SIG-M5 treated with dmso at 0.1 percent for 504 hours (cell line): Measurements from ENCODE around the gene FOXA1.
"Not testable (repeated sequence)": the region's sequence is repeated elsewhere in the genome, so short reads cannot be mapped to it uniquely, and the experiment has no call there.

ENCODE experiments used
- DNase-seq: peaks from one replicate; lab custom pipeline; 2025; ENCODE audit not compliant: unreplicated experiment; lab: John Stamatoyannopoulos, UW

Gene FOXA1

DNA sequence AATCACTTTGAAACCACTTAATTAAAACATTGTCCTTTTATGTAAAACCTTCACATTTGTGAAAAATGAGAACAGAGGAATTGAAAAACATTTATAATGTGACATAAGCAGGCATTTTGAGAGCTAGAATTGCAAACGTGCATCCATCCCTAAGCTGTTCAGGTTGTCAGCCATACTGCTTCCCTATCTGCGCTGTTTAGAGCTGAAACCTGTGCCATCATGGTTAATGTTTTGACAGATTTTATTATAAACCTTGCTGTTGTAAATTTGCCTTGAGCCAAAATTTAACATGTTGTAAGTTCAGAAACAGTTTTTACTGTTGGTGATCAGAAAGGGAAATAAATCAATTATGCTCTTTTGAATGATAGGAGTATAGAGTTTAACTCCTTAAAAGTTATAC is 31.9 kb downstream of the FOXA1 start:
- DNase-seq = no peak

DNA sequence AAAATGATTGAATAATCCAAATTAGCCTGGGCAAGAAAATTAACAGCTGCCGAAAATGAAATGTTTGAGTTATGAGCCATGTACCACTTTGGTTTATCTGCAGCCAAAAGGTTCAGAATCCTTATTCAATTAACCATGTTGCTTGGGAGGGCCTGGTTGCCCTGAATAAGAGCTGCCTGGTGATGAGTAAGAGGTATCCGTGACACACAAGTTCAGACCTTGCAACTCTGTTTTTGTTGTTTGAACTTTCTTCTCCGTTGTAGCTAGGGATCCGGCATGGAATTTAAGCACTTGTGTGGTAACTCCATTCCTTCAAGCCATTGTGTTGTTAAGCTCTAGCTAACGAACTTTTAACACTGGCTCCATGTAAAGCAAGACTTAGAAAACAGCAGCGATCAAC is 35.7 kb downstream of the FOXA1 start:
- DNase-seq = no peak

DNA sequence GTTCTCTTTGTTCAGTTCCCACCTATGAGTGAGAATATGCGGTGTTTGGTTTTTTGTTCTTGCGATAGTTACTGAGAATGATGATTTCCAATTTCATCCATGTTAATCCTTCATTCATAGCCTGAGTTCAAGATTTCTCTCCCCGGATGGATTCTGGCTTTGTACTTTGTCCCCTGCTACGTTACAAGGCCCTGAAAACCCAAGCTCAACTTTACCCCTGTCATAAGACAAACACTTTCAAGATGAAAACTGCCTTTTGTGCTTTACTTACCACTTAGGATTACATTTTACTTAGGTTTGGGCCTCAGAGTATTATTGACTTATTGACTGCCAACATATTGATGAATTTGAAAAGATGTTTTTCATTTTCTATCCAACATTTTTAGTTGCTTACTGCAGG is 36.3 kb downstream of the FOXA1 start:
- DNase-seq = no peak

DNA sequence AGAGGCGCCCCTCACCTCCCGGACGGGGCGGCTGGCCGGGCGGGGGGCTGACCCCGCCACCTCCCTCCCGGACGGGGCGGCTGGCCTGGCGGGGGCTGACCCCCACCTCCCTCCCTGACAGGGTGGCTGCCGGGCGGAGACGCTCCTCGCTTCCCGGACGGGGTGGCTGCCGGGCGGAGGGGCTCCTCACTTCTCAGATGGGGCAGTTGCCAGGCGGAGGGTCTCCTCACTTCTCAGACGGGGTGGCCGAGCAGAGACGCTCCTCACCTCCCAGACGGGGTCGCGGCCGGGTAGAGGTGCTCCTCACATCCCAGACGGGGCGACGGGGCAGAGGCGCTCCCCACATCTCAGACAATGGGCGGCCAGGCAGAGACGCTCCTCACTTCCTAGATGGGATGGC is 39.5 kb downstream of the FOXA1 start:
- not testable (repeated sequence) for DNase-seq

DNA sequence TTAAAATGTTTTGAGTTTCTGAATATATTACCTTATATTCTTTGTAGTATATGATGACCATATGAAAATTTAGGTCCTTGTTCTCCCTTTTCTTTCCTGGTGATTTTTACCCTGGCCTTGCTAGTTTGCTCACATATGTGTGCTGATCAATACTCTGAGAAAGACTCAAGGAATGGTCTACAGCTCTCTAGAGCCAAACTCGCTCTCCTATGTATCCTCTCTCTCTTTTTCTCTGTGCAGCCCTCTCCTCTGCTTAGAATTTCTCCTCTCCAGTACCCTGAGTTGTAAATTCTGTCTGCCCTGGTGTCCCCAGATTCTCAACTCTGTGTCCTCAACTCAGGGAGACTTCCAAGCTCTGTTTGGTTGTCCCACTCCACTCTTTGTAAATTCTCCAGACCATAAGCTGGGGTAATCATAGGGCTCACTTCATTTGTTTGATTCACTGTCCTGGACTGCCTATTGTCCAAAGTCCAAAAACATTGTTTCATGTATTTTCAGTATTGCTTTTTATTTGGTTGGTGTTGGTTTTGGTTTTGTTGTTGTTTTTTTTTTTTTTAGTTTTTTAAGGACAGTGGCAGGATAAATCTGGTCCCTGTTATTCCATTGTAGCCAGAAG is 41.0 kb downstream of the FOXA1 start:
- no peak for DNase-seq

DNA sequence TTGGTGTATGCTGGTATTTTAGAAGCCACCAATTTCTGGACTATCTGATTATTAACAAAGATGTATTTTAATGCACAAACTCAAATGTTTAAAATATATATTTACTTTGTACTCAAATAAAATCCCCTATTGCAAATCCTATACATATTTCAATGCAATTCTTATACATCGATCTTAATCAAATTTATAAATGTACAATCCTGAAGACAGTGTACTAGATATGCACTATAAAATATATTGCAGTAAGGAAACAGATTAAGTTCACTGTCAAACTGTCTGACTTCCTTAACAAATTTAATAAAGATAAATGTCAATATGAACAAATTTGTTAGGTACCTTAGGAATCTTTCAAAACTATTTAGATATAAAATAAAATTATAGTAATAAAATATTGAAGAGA is 43.9 kb downstream of the FOXA1 start:
- no peak for DNase-seq

DNA sequence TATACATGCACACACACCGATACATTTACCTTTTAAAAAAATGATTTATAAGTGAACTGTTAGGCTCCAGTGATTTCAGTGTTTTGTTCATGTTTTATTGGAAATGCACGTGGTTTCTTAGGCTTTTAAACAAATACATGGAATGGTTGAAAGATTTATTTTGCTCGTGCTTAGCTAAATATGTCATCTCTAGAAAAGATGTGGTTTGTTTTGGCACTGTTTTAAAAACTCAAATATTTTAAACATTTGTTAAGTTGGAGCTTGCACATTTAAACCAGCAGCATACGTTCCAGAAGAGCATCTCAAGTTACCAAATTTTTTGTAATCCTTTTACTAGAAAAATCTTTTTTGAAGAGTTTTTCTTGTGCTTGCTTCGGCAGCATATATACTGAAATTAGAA is 44.5 kb downstream of the FOXA1 start:
- no peak for DNase-seq

DNA sequence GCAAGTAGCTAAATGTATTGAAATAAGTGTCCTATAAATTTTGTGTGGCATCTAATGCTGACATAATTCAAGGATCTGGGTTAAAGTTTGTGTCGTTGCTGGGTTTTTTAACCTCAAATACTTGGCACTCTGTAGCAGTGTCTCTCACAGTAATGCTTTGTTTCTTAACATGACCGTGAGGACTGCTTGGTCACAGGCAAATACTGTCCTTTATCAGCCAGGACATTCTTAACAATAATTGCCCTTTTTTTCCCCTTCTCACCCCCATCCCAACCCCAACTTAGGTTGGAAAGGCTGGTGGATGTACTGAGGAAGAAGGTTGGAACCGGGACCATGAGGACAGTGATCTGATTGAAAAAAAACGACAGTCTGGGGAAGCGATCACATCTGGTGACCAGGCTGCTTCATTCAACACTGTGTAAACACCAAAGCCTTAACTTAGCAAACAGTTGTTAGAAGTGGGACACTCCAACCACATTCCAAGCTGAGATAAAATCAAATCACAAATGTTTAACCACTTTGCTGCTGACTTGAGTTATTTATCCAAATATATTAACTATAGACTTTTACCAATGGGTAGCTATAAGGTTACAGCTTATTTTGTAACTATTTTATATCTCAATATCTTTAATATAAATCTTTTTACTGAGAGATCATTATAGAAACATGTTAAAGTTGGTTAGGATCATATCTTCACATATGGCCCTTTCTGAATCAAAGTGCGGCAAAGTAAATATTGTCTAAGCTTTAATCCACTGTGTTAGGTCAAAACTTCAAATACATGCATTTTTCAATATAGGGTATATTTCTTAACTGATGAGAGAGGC is 48.2 kb downstream of the FOXA1 start:
- no peak for DNase-seq

DNA sequence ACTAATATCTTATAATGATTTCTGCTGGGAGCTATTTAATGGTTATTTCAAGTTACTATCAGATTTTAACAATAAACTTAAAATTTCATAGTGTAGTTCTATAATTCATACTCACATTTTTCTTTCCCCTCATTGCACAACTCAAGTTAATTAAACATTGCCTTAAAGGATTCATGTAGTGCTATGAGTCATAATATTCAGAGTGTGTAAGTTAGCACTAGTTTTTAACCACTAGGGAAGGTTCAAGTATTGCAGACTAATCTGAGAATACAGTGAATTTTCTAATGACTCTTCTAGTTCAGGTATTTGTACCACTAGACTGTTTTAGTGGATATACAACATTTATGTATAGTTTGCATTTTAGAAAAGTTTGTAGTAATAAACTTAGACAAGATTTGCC is 49.9 kb downstream of the FOXA1 start:
- DNase-seq = no peak

DNA sequence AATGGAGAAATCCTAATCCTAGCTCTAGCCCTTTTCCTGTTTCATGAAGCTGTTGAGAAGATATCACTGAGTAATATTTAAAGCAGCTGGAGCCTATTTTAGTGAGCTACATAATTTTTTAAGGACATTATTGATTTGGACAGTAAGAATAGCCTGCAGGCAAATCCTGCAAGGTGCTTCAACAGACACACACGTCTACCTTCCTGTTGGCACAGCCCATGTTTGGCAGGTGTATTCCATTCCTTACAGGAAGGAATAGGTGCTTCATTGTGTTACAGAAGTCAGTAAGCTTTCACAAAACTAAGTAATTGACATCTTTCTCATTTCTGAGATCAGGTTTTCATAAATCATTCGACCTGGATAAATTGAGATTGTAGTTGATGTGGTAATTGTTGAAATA is 50.6 kb downstream of the FOXA1 start:
- no peak for DNase-seq

DNA sequence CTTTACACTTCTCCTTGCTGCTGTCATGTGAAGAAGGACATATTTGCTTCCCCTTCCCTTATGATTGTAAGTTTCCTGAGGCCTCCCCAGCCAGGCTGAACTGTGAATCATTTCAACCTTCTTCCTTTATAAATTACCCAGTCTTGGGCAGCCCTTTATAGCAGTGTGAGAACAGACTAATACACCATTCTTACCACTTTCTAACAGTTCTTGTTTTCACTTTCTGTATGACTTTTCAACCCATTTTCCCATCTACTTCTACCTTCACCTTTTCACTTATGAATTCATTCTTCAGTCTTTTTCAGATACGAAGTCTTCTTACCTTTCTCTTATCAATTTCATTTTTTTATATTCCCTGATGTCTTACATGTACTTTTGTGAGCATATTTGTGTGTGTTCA is 55.1 kb downstream of the FOXA1 start:
- DNase-seq = no peak
